ENCODE measurements around the gene CCDC136.

The CCDC136 gene

GRCh38 chr7:128814499-128814898 lies 22.7 kb downstream of the CCDC136 start:
- no peak for ATAC-seq
- TF ChIP-seq, protein P1, sequence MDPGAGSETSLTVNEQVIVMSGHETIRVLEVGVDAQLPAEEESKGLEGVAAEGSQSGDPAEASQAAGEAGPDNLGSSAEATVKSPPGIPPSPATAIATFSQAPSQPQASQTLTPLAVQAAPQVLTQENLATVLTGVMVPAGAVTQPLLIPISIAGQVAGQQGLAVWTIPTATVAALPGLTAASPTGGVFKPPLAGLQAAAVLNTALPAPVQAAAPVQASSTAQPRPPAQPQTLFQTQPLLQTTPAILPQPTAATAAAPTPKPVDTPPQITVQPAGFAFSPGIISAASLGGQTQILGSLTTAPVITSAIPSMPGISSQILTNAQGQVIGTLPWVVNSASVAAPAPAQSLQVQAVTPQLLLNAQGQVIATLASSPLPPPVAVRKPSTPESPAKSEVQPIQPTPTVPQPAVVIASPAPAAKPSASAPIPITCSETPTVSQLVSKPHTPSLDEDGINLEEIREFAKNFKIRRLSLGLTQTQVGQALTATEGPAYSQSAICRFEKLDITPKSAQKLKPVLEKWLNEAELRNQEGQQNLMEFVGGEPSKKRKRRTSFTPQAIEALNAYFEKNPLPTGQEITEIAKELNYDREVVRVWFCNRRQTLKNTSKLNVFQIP (CRISPR knock-in tag; IDR thresholded peaks at IDR 0.05; ENCODE audit: borderline replicate concordance, low read depth), result no peak
- TF ChIP-seq BACH2 (CRISPR knock-in tag; IDR thresholded peaks at IDR 0.05; ENCODE audit: borderline replicate concordance) (no peak), OSR1 (CRISPR knock-in tag; IDR thresholded peaks at IDR 0.05) (no peak), ZFP3 (CRISPR knock-in tag; IDR thresholded peaks at IDR 0.05) (no peak), ZC3H10 (CRISPR knock-in tag; IDR thresholded peaks at IDR 0.05) (no peak), ZNF70 (CRISPR knock-in tag; IDR thresholded peaks at IDR 0.05) (no peak), TCF4 (CRISPR knock-in tag; IDR thresholded peaks at IDR 0.05; ENCODE audit: borderline replicate concordance) (no peak), ZNF565 (CRISPR knock-in tag; conservative IDR thresholded peaks at IDR 0.05; ENCODE audit: low read depth) (no peak), TOX (CRISPR knock-in tag; IDR thresholded peaks at IDR 0.05; ENCODE audit: borderline replicate concordance) (no peak), ISL1 (CRISPR knock-in tag; IDR thresholded peaks at IDR 0.05) (no peak)

- TF ChIP-seq PATZ1 (CRISPR knock-in tag; IDR thresholded peaks at IDR 0.05; ENCODE audit: borderline replicate concordance) (no peak), ESRRG (CRISPR knock-in tag; IDR thresholded peaks at IDR 0.05) (no peak), PPARA (CRISPR knock-in tag; IDR thresholded peaks at IDR 0.05; ENCODE audit: borderline replicate concordance) (no peak), CSRNP3 (CRISPR knock-in tag; IDR thresholded peaks at IDR 0.05) (no peak), BACH2 (CRISPR knock-in tag; IDR thresholded peaks at IDR 0.05; ENCODE audit: borderline replicate concordance) (no peak), TSHZ2 (CRISPR knock-in tag; IDR thresholded peaks at IDR 0.05) (no peak), ISL1 (CRISPR knock-in tag; IDR thresholded peaks at IDR 0.05) (no peak)
- ATAC-seq, result no peak
Measured at GRCh38 chr7:128815289-128815942, 23.6 kb downstream of the CCDC136 start.

GRCh38 chr7:128818694-128819093 lies 26.9 kb downstream of the CCDC136 start:
- peak; percentile 11 for ATAC-seq
- TF ChIP-seq ARNTL (CRISPR knock-in tag; IDR thresholded peaks at IDR 0.05; ENCODE audit: borderline replicate concordance, low read depth), result no peak
- TF ChIP-seq, protein P2, sequence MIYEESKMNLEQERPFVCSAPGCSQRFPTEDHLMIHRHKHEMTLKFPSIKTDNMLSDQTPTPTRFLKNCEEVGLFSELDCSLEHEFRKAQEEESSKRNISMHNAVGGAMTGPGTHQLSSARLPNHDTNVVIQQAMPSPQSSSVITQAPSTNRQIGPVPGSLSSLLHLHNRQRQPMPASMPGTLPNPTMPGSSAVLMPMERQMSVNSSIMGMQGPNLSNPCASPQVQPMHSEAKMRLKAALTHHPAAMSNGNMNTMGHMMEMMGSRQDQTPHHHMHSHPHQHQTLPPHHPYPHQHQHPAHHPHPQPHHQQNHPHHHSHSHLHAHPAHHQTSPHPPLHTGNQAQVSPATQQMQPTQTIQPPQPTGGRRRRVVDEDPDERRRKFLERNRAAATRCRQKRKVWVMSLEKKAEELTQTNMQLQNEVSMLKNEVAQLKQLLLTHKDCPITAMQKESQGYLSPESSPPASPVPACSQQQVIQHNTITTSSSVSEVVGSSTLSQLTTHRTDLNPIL (CRISPR knock-in tag; IDR thresholded peaks at IDR 0.05; ENCODE audit: low read depth), result no peak
- no peak for TF ChIP-seq CSDC2 (CRISPR knock-in tag; IDR thresholded peaks at IDR 0.05)
- TF ChIP-seq TSHZ2 (CRISPR knock-in tag; IDR thresholded peaks at IDR 0.05), result no peak
- no peak for TF ChIP-seq ZNF8 (CRISPR knock-in tag; IDR thresholded peaks at IDR 0.05)
- no peak for TF ChIP-seq TCF4 (CRISPR knock-in tag; IDR thresholded peaks at IDR 0.05; ENCODE audit: borderline replicate concordance)
- TF ChIP-seq ESRRG (CRISPR knock-in tag; IDR thresholded peaks at IDR 0.05), result no peak
- no peak for TF ChIP-seq PATZ1 (CRISPR knock-in tag; IDR thresholded peaks at IDR 0.05; ENCODE audit: borderline replicate concordance)
- TF ChIP-seq, protein P1 (CRISPR knock-in tag; IDR thresholded peaks at IDR 0.05; ENCODE audit: borderline replicate concordance, low read depth), result no peak
- no peak for TF ChIP-seq GLIS3 (CRISPR knock-in tag; IDR thresholded peaks at IDR 0.05)
- TF ChIP-seq ZFP30 (CRISPR knock-in tag; IDR thresholded peaks at IDR 0.05), result no peak
- no peak for TF ChIP-seq ZC3H10 (CRISPR knock-in tag; IDR thresholded peaks at IDR 0.05)
- TF ChIP-seq ZFP3 (CRISPR knock-in tag; IDR thresholded peaks at IDR 0.05), result no peak

Data from SK-N-SH treated with all-trans-retinoic acid at 6 μM for 48 hours (cell line).